Parathyroid adenoma (tissue), 2 donors: ENCODE measurements around the gene RFTN1.

Experiments
- H2AFZ ChIP-seq: fragments of 300-600 bp; sonication (generic); one replicate; pipeline ENCODE4 v1.7.0; 2017; ENCODE audit warnings: antibody characterized with exemption, mild to moderate bottlenecking
- H3K27ac ChIP-seq: fragments of 300-600 bp; sonication (generic); one replicate; pipeline ENCODE4 v1.7.0; 2017
- H3K27me3 ChIP-seq: fragments of 300-600 bp; sonication (generic); one replicate; pipeline ENCODE4 v1.7.0; 2017; ENCODE audit warnings: low read length; ENCODE audit not compliant: control insufficient read depth, insufficient read depth
- H3K36me3 ChIP-seq: fragments of 300-600 bp; sonication (generic); one replicate; pipeline ENCODE4 v1.7.0; 2017; ENCODE audit warnings: low read length; ENCODE audit not compliant: control insufficient read depth, insufficient read depth
- H3K4me1 ChIP-seq: fragments of 300-600 bp; sonication (generic); one replicate; pipeline ENCODE4 v1.7.0; 2017; ENCODE audit warnings: control low read depth
- H3K4me2 ChIP-seq: fragments of 300-600 bp; sonication (generic); one replicate; pipeline ENCODE4 v1.7.0; 2017; ENCODE audit warnings: low read length
- H3K4me3 ChIP-seq: fragments of 300-600 bp; sonication (generic); one replicate; pipeline ENCODE4 v1.7.0; 2017; ENCODE audit warnings: low read depth, low read length
- H3K79me2 ChIP-seq: fragments of 300-600 bp; sonication (generic); one replicate; pipeline ENCODE4 v1.7.0; 2017; ENCODE audit warnings: control low read depth
- H3K9ac ChIP-seq: fragments of 300-600 bp; sonication (generic); one replicate; pipeline ENCODE4 v1.7.0; 2017; ENCODE audit warnings: mild to moderate bottlenecking
- H3K9me3 ChIP-seq: fragments of 300-600 bp; sonication (generic); one replicate; pipeline ENCODE4 v1.7.0; 2017; ENCODE audit warnings: low read length; ENCODE audit not compliant: control insufficient read depth
- CTCF ChIP-seq: fragments of 300-600 bp; sonication (generic); IDR thresholded peaks from one replicate; pipeline ENCODE4 v1.7.0; 2017; ENCODE audit warnings: antibody characterized with exemption, mild to moderate bottlenecking
- donor health status: primary hyperparathyroidism.

The RFTN1 gene

GRCh38 chr3:16374047-16374934 lies 139.2 kb downstream of the RFTN1 start:
- H3K79me2 ChIP-seq, result no peaks in the 10 kb centered on the region
- H2AFZ ChIP-seq, result no peak overlapping the region
- H3K36me3 ChIP-seq, result no peaks in the 10 kb centered on the region
- H3K4me3 ChIP-seq, result no peak overlapping the region
- no peak overlapping the region for H3K27ac ChIP-seq
- no peak overlapping the region for H3K4me2 ChIP-seq
- TF ChIP-seq CTCF, result no peak
- H3K9me3 ChIP-seq, result no peaks in the 10 kb centered on the region
- H3K9ac ChIP-seq, result no peak overlapping the region
- H3K4me1 ChIP-seq, result peaks cover 2% of the 10 kb centered on the region
- H3K27me3 ChIP-seq, result no peaks in the 10 kb centered on the region

GRCh38 chr3:16373341-16373946 lies 140.1 kb downstream of the RFTN1 start:
- no peaks in the 10 kb centered on the region for H3K27me3 ChIP-seq
- no peak for TF ChIP-seq CTCF
- no peak overlapping the region for H2AFZ ChIP-seq
- H3K4me2 ChIP-seq, result no peak overlapping the region
- H3K36me3 ChIP-seq, result no peaks in the 10 kb centered on the region
- H3K27ac ChIP-seq, result peak overlapping the region; percentile 15
- H3K79me2 ChIP-seq, result no peaks in the 10 kb centered on the region
- no peaks in the 10 kb centered on the region for H3K9me3 ChIP-seq
- H3K9ac ChIP-seq, result no peak overlapping the region
- H3K4me1 ChIP-seq, result peaks cover 2% of the 10 kb centered on the region
- no peak overlapping the region for H3K4me3 ChIP-seq

DNA sequence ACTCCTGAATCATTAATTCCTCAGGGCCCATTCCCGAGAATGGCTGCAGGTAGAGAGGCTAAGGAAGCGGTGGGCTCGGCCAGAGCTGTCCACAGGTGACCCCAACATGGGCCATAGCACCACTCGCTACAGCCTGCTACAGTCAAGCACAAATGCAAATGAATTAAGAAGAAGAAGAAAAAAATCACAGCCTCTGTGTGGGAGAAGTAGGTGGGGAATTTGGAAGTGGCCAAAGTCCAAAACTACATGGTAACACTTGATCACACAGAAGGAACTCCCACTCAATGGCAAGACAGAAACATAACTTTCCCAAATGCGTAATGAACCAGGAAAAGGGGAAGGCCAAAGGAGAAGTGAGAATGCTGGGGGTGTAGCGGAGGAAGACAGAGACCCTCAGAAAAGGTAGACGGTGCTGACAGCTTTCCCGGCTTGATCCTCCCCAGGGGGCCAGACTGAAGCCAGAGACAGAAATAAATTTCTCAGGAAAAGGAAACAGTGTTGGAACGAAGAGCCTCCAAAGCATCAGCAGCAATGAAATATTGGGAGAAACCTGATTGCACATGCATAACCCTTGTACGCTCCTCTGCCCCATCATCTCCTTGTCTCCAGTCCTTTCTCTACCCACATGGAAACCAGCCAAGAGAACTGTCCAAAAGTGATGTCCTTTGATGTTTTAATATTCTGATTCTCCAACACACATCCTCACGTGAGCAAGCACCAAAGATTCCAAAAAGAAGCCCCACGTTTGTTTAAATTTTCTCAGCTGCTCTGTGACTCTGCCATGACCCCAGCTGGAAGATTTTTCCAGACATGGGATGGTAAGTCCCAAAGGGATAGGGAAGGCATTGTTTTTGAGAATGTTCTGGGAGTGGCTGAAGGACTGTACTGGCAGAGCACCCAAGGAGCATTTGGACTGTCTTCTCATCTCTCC lies 140.9 kb downstream of the RFTN1 start:
- H3K4me3 ChIP-seq, result no peak overlapping the region

More for the DNA sequence above, 140.9 kb downstream of the RFTN1 start:
- no peak overlapping the region for H3K4me2 ChIP-seq
- H3K9ac ChIP-seq, result no peak overlapping the region
- no peak for TF ChIP-seq CTCF
- no peaks in the 10 kb centered on the region for H3K79me2 ChIP-seq
- peaks cover 2% of the 10 kb centered on the region for H3K4me1 ChIP-seq
- H3K36me3 ChIP-seq, result no peaks in the 10 kb centered on the region
- H3K27ac ChIP-seq, result no peak overlapping the region
- no peaks in the 10 kb centered on the region for H3K27me3 ChIP-seq
- no peaks in the 10 kb centered on the region for H3K9me3 ChIP-seq
- H2AFZ ChIP-seq, result no peak overlapping the region
